ENCODE results near the gene FBXO24. TPM values are rescaled to one million over a fixed set of nuclear protein-coding genes. Genes with fewer than 3 reads are reported as not detected.

FBXO24 gene
- total and polyA plus RNA-seq, 9 of the 15 experiments (the other 6 are each of a cell fraction or from before 2014, with no cell fraction given): 0.17 to 0.95 (median 0.50) TPM

GRCh38 chr7:100590077-100590737 is 4.1 kb downstream of the FBXO24 start (continued):
- TF ChIP-seq THRA (IDR thresholded peaks at IDR 0.05) (no peak), ZKSCAN3 (CRISPR knock-in tag; IDR thresholded peaks at IDR 0.05) (no peak)

- no peak for DNase-seq (ENCODE audit: extremely low read depth in 1 of 4, low spot score in 3 of 4)
- Histone ChIP-seq H3K4me2 (ENCODE audit: insufficient read depth, low read length) (no peak overlapping the region), H4K20me1 (replicated peaks; ENCODE audit: control insufficient read depth, insufficient read depth, low read length) (no peaks in the 10 kb centered on the region), H3K4me3 (no peak overlapping the region), H2AFZ (ENCODE audit: low read depth, low read length) (no peak overlapping the region), H3K27ac (ENCODE audit: extremely low read depth, low read depth, low read length) (no peak overlapping the region), H3K9me1 (ENCODE audit: control insufficient read depth, insufficient read depth, low read length) (no peaks in the 10 kb centered on the region), H3K36me3 (ENCODE audit: control insufficient read depth, insufficient read depth, low read length) (no peaks in the 10 kb centered on the region), H3K79me2 (ENCODE audit: control insufficient read depth, insufficient read depth, low read length) (no peaks in the 10 kb centered on the region; the same call in 2 of the 3 replicates), H3K27me3 (ENCODE audit: control insufficient read depth in 2 of 2, insufficient read depth in 2 of 2, low read length in 2 of 2) (no peaks in the 10 kb centered on the region), H3K4me1 (replicated peaks in 1 of 2; ENCODE audit: control insufficient read depth in 2 of 2, insufficient read depth in 2 of 2, low read length in 2 of 2) (peaks cover 0 to 22% of the 10 kb centered on the region in 2 experiments; a peak in 3 of 5 replicates), H3K9ac (ENCODE audit: insufficient read depth in 1 of 2, low read depth in 2 of 2, low read length in 2 of 2) (no peak overlapping the region), H3K9me3 (replicated peaks; ENCODE audit: control insufficient read depth, insufficient read depth, low read depth, low read length) (no peaks in the 10 kb centered on the region)
- no peak for FAIRE-seq
- no peak for ATAC-seq
- POLR2A ChIA-PET: interaction anchor here (0.7 to 1.3 kb wide), 2 partner anchors 20 to 29 kb away, joined by 3 to 5 read pairs; partner anchors contain the start of gene MOSPD3
- BruUV-seq (replicated peaks): no TSS peak
- 68% methylated on average over 17 of the region's 17 CpGs for WGBS (ENCODE audit: insufficient coverage, low coverage, missing lambda C conversion rate)
- intact Hi-C loops (cut with micrococcal nuclease) (no loop called here), in situ Hi-C loops (cut with MboI) (no loop called here)
- CTCF ChIA-PET (ENCODE audit: low intra/inter-chr PET ratio): no interaction called here
- TF ChIP-seq DACH1 (IDR thresholded peaks at IDR 0.05; ENCODE audit: partially characterized antibody) (no peak), SNAPC5 (CRISPR knock-in tag; IDR thresholded peaks at IDR 0.05) (no peak), ZNF395 (CRISPR knock-in tag; IDR thresholded peaks at IDR 0.05) (no peak), NFE2L1 (tag; IDR thresholded peaks at IDR 0.05; ENCODE audit: borderline replicate concordance, low read depth) (no peak), ZBED1 (IDR thresholded peaks at IDR 0.05) (no peak), HDAC6 (IDR thresholded peaks at IDR 0.05; ENCODE audit: low read depth, low read length) (no peak), MYNN (IDR thresholded peaks at IDR 0.05) (no peak), MYNN (CRISPR knock-in tag; IDR thresholded peaks at IDR 0.05) (no peak), GABPB1 (CRISPR knock-in tag; IDR thresholded peaks at IDR 0.05) (no peak), SMAD4 (CRISPR knock-in tag; conservative IDR thresholded peaks at IDR 0.05) (no peak), CTCF (IDR thresholded peaks at IDR 0.05 in 2 of 3, conservative IDR thresholded peaks at IDR 0.05 in 1 of 3; ENCODE audit: insufficient read depth in 2 of 3, low read depth in 1 of 3, low read length in 3 of 3) (no peak), CREB5 (CRISPR knock-in tag; IDR thresholded peaks at IDR 0.05) (no peak)
Measured at GRCh38 chr7:100591596-100591995, 5.5 kb downstream of the FBXO24 start.
